Measurements from ENCODE around the gene UNC5CL. TPM values are rescaled to one million over a fixed set of nuclear protein-coding genes. Genes with fewer than 3 reads are reported as not detected.

The UNC5CL gene
- total and polyA plus RNA-seq, 9 of the 15 experiments (the other 6 are each of a cell fraction or from before 2014, with no cell fraction given), result 0.07 to 1.8 (median 0.62) TPM; not detected in 1

DNA sequence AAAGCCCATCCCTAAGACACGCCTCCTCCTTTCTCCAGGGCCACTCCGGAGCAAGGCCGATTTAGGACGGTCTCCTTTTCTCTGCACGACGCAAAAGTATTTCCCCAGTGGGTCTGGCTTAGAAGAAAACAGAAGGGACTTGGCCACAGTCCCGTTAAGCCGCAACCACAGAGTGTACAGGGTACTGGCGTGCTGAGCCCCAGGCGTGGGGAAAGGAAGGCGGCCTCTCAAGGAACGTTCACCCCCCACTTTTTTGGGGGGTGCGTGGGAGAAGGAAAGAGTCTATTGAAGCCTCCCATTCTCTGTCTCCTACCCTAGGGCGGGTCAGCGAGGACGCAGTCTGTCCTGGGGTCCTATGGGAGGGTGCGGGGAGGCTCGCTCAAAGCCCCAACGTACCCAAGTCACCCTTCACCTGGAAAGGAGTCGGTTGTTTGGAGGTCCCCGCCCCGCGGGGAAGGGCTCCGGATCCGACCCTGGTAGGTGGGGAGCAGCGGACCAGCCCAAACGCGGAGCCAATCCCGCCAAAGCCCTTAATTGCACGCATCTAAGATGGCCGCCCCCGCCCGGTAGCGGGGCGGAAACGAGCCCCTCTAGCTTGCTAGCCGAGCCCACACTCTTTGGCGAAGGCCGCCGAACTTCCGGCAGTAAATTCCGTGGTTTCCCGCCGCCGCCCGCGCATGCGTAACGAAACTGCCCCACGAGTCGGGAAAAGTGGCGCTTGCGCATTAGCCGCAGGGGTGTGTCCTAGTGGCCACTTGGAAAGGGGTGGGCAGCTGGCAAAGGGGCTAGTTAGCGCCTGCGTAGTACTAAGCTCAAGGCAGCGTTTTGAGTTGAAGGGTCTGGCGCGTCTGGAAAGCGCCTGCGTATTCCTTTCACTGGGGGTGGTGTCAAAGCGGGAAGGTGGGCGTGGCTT lies 33.2 kb upstream of the UNC5CL start, which contains the start of gene OARD1 (continued):
- TF ChIP-seq ZZZ3 (IDR thresholded peaks at IDR 0.05), result no peak
- TF ChIP-seq SMAD3 (CRISPR knock-in tag; conservative IDR thresholded peaks at IDR 0.05), result no peak
- TF ChIP-seq DPF2 (IDR thresholded peaks at IDR 0.05), result no peak; the same call in 1 of the 2 replicates
- TF ChIP-seq KLF6 (CRISPR knock-in tag; IDR thresholded peaks at IDR 0.05; ENCODE audit: borderline replicate concordance), result no peak
- TF ChIP-seq HMG20B (CRISPR knock-in tag; IDR thresholded peaks at IDR 0.05), result no peak
- no peak for TF ChIP-seq RBM39 (optimal IDR thresholded peaks at IDR 0.05; ENCODE audit: low read depth, low read length)
- TF ChIP-seq CBX1 (IDR thresholded peaks at IDR 0.05; ENCODE audit: low read depth), result peak; percentile 54; the same call in 1 of the 2 replicates
- TF ChIP-seq NCOR1 (IDR thresholded peaks at IDR 0.05), result peak; percentile 75
- no peak for TF ChIP-seq ZNF407 (IDR thresholded peaks at IDR 0.05; ENCODE audit: low read depth)
- peak in 1 of 2 experiments; percentile 67; a peak in 2 of 4 replicates for TF ChIP-seq HDAC1 (IDR thresholded peaks at IDR 0.05)
- TF ChIP-seq TEAD2 (tag; IDR thresholded peaks at IDR 0.05), result no peak
- TF ChIP-seq CBFA2T2 (conservative IDR thresholded peaks at IDR 0.05), result no peak
- TF ChIP-seq GTF2B (IDR thresholded peaks at IDR 0.05; ENCODE audit: extremely low read depth, insufficient read length), result no peak
- TF ChIP-seq ZNF551 (CRISPR knock-in tag; IDR thresholded peaks at IDR 0.05), result no peak
- TF ChIP-seq CBFA2T3 (IDR thresholded peaks at IDR 0.05), result no peak
- 0 out of 4 replicates have a peak, but pooled peaks have one; percentile 32 to 41 for TF ChIP-seq SIX5 (IDR thresholded peaks at IDR 0.05; ENCODE audit: borderline replicate concordance in 1 of 2, insufficient read depth in 1 of 2, low read depth in 1 of 2, low read length in 2 of 2)
- no peak for TF ChIP-seq NR2C1 (IDR thresholded peaks at IDR 0.05)
- TF ChIP-seq NR2C1 (tag; IDR thresholded peaks at IDR 0.05), result peak; percentile 44; the same call in 1 of the 2 replicates
- no peak for TF ChIP-seq PTTG1 (tag; IDR thresholded peaks at IDR 0.05; ENCODE audit: low read depth)
- peak; percentile 92 for TF ChIP-seq GABPB1 (CRISPR knock-in tag; IDR thresholded peaks at IDR 0.05)
- no peak; a peak in 1 of 4 replicates for TF ChIP-seq NONO (IDR thresholded peaks at IDR 0.05; ENCODE audit: low read depth in 2 of 2, low read length in 1 of 2)

Data from K562 (cell line).